Ovary (tissue), 3 donors: ENCODE measurements around the gene COL4A1.

ENCODE experiments used
- CTCF ChIP-seq, 3 donors: fragments of 450-650 bp in 2 of 3; fragments of 200-600 bp in 1 of 3; IDR thresholded peaks; one replicate each; pipeline versions ENCODE4 v1.5.1 to v1.8.0; 2016 to 2022; ENCODE audit warnings: antibody characterized with exemption in 3 of 3, mild to moderate bottlenecking in 1 of 3
- EP300 ChIP-seq: sonication (generic); formaldehyde crosslinking; IDR thresholded peaks from one replicate; pipeline ENCODE4 v1.6.1; 2017; ENCODE audit warnings: antibody characterized with exemption
- POLR2A ChIP-seq: fragments of 450-650 bp; IDR thresholded peaks from one replicate; pipeline ENCODE4 v1.6.1; 2017; ENCODE audit warnings: antibody characterized with exemption, mild to moderate bottlenecking, moderate library complexity
- donor health status: DM: no; HTN: no; CAD: no.

DNA sequence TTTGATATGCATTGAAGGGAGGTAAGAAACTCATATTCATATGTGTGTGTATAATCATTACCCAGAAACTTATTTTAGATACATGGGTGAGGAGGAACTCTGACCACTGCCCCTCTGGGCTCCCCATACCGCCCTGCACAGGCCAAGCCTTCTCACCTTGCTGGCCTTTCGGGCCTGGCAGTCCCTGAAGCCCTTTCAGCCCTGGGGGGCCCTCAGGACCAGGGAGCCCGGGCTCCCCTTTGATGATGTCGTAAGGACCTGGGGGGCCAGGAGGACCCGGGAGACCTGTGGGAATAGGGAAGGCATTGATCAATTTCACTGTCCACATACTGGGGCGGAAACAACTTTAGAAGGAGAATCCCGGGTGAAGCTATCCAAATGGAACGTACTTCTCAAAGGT is 142.3 kb downstream of the COL4A1 start:
- TF ChIP-seq CTCF (IDR thresholded peaks at IDR 0.05) (no peak), EP300 (no peak), POLR2A (no peak)
